Mesothelial cell of epicardium (in vitro differentiated cells): ENCODE results near the gene SLC13A5. TPM values are rescaled to one million over a fixed set of nuclear protein-coding genes. Genes with fewer than 3 reads are reported as not detected.
"Not testable (repeated sequence)": the region's sequence is repeated elsewhere in the genome, so short reads cannot be mapped to it uniquely, and the experiment has no call there.

Source experiments
- DNase-seq, 2 experiments: peaks; one replicate each; pipeline ENCODE4 v3.0.0; 2021; ENCODE audit warnings: low spot score in 2 of 2; ENCODE audit not compliant: unreplicated experiment in 2 of 2
- H3K27ac Mint-ChIP-seq: 2 replicates; pipeline ENCODE4 v1.8.0; 2021; ENCODE audit warnings: mixed read lengths
- H3K27me3 Mint-ChIP-seq: 2 replicates; pipeline ENCODE4 v1.8.0; 2021; ENCODE audit warnings: low read depth, mixed read lengths
- H3K36me3 Mint-ChIP-seq: 2 replicates; pipeline ENCODE4 v1.8.0; 2021; ENCODE audit warnings: mixed read lengths
- H3K4me1 Mint-ChIP-seq: 2 replicates; pipeline ENCODE4 v1.8.0; 2021; ENCODE audit warnings: mixed read lengths
- H3K4me3 Mint-ChIP-seq: 2 replicates; pipeline ENCODE4 v1.8.0; 2021; ENCODE audit warnings: mild to moderate bottlenecking, moderate library complexity, mixed read lengths
- H3K9me3 Mint-ChIP-seq: 2 replicates; pipeline ENCODE4 v1.8.0; 2021; ENCODE audit warnings: mixed read lengths
- CTCF ChIP-seq: fragments of 200-600 bp; sonication (generic); IDR thresholded peaks from one replicate; pipeline ENCODE4 v1.5.0; 2021; ENCODE audit warnings: antibody characterized with exemption; ENCODE audit not compliant: unreplicated experiment
- total RNA-seq: library from RNA; stranded (reverse); gene quantifications from 3 replicates; pipeline ENCODE4 v1.2.1, GENCODE V29; 2021

Gene SLC13A5
- total RNA-seq, 1 donor from 2014 or later, result 0.18 TPM

DNA sequence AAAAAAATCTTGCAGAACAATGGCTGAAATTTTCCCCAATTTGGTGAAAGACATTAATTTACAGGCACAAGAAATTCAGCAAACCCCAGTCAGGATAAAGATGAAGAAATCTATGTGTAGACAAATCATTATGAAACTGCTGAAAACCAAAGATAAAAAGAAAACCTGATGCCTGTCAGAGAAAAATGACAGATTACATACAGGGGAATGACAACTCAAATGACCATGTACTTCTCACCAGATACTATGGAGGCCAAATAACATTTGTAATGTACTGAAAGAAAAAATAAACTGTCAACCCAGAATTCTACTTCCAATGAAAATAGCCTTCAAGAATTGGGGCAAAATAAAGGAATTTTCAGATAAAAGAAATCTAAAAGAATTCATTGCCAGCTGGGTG is 35.4 kb upstream of the SLC13A5 start:
- Mint-ChIP-seq H3K9me3 (peaks cover 9% of the 10 kb centered on the region), H3K4me1 (peaks cover 10% of the 10 kb centered on the region), H3K27ac (no peak overlapping the region), H3K4me3 (no peak overlapping the region), H3K36me3 (no peaks in the 10 kb centered on the region), H3K27me3 (peaks cover 36% of the 10 kb centered on the region)
- TF ChIP-seq CTCF, result no peak
- no peak for DNase-seq

DNA sequence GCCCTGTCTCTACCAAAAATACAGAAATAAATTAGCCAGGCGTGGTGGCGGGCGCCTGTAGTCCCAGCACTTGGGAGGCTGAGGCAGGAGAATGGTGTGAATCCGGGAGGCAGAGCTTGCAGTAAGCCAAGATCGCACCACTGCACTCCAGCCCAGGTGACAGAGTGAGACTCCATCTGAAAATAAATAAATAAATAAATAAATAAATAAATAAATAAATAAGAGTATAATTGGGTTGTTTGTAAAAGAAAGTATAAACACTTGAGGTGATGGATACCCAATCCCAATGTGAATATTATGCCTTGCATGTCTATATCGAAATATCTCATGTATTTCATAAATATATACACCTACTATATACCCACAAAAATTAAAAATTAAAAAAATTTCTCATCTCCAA is 33.5 kb upstream of the SLC13A5 start:
- not testable (repeated sequence) for H3K4me3 Mint-ChIP-seq, H3K27ac Mint-ChIP-seq, H3K4me1 Mint-ChIP-seq, DNase-seq, H3K36me3 Mint-ChIP-seq
- peaks cover 18% of the 10 kb centered on the region for H3K9me3 Mint-ChIP-seq
- H3K27me3 Mint-ChIP-seq, result peaks cover 49% of the 10 kb centered on the region

GRCh38 chr17:6729531-6729930 is 16.4 kb upstream of the SLC13A5 start:
- no peak overlapping the region for H3K4me3 Mint-ChIP-seq
- peaks cover 4% of the 10 kb centered on the region for H3K9me3 Mint-ChIP-seq
- H3K36me3 Mint-ChIP-seq, result no peaks in the 10 kb centered on the region
- no peaks in the 10 kb centered on the region for H3K4me1 Mint-ChIP-seq
- H3K27me3 Mint-ChIP-seq, result peaks cover 36% of the 10 kb centered on the region
- TF ChIP-seq CTCF, result no peak
- no peak overlapping the region for H3K27ac Mint-ChIP-seq
- no peak for DNase-seq

DNA sequence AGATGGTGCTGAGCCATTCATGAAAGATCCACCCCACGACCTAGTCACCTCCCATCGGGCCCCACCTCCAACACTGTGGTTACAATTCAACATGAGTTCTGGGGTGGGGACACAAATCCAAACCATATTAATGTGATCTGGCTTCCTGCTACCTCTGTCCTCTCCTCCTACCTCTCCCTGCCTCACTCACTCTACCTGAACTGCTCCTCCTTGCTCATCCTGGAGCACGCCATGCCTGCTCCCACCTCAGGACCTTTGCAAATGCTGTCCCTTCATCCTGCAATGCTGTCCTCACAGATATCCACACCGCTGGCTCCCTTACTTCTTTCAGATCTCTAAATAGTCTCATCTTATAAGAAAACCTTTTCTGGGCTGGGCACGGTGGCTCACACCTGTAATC is 10.8 kb upstream of the SLC13A5 start:
- H3K27ac Mint-ChIP-seq, result no peak overlapping the region
- H3K4me3 Mint-ChIP-seq, result no peak overlapping the region
- TF ChIP-seq CTCF, result no peak
- H3K9me3 Mint-ChIP-seq, result no peaks in the 10 kb centered on the region
- H3K36me3 Mint-ChIP-seq, result no peaks in the 10 kb centered on the region
- H3K27me3 Mint-ChIP-seq, result peaks cover 67% of the 10 kb centered on the region
- no peaks in the 10 kb centered on the region for H3K4me1 Mint-ChIP-seq
- no peak for DNase-seq

- no peak for TF ChIP-seq CTCF
- no peak for DNase-seq
- peaks cover 73% of the 10 kb centered on the region for H3K27me3 Mint-ChIP-seq
- no peaks in the 10 kb centered on the region for H3K4me1 Mint-ChIP-seq
- H3K27ac Mint-ChIP-seq, result no peak overlapping the region
- no peak overlapping the region for H3K4me3 Mint-ChIP-seq
- H3K36me3 Mint-ChIP-seq, result no peaks in the 10 kb centered on the region
- peaks cover 5% of the 10 kb centered on the region for H3K9me3 Mint-ChIP-seq
These were observed 8.6 kb upstream of the SLC13A5 start for GRCh38 chr17:6721744-6722143.

- no peak for TF ChIP-seq CTCF
- peaks cover 16% of the 10 kb centered on the region for H3K9me3 Mint-ChIP-seq
- no peak overlapping the region for H3K27ac Mint-ChIP-seq
- DNase-seq, result no peak
- peaks cover 20% of the 10 kb centered on the region for H3K4me1 Mint-ChIP-seq
- no peaks in the 10 kb centered on the region for H3K36me3 Mint-ChIP-seq
- H3K4me3 Mint-ChIP-seq, result no peak overlapping the region
- peaks cover 83% of the 10 kb centered on the region for H3K27me3 Mint-ChIP-seq
These were observed 3.6 kb upstream of the SLC13A5 start for GRCh38 chr17:6716736-6717135.
